Aorta (tissue), 5 donors: Measurements from ENCODE around the gene CYP2D6. TPM values are rescaled to one million over a fixed set of nuclear protein-coding genes. Genes with fewer than 3 reads are reported as not detected.
"Not testable (repeated sequence)": the region's sequence is repeated elsewhere in the genome, so short reads cannot be mapped to it uniquely, and the experiment has no call there.

Source experiments
- ATAC-seq: fragments of 200-7000 bp; cut with Tn5 transposase; one replicate; pipeline ENCODE4 v1.9.1; 2022; ENCODE audit warnings: moderate library complexity; ENCODE audit not compliant: low FRiP score
- DNase-seq, 2 donors: peaks; one replicate each; pipeline ENCODE4 v3.0.0-alpha.2; 2020
- H3K27ac ChIP-seq, 2 donors: one replicate each; pipeline ENCODE4 v1.5.1; 2013; ENCODE audit warnings: low read length in 2 of 2, mild to moderate bottlenecking in 2 of 2, moderate library complexity in 2 of 2, control low read depth in 1 of 2, inconsistent platforms in 1 of 2, low read depth in 1 of 2
- H3K27me3 ChIP-seq, 2 donors: one replicate each; pipeline ENCODE4 v1.6.1; 2013; ENCODE audit warnings: control low read depth in 1 of 2, low read length in 1 of 2, mild to moderate bottlenecking in 1 of 2, moderate library complexity in 1 of 2; ENCODE audit not compliant: insufficient read depth in 2 of 2, control insufficient read depth in 1 of 2
- H3K36me3 ChIP-seq, 2 donors: one replicate each; pipeline ENCODE4 v1.6.1; 2013; ENCODE audit warnings: control low read depth in 1 of 2, low read length in 1 of 2, mild to moderate bottlenecking in 1 of 2; ENCODE audit not compliant: insufficient read depth in 2 of 2, control insufficient read depth in 1 of 2
- H3K4me1 ChIP-seq, 2 donors: one replicate each; pipeline ENCODE4 v1.6.1; 2013; ENCODE audit warnings: low read length in 2 of 2, control low read depth in 1 of 2, mild to moderate bottlenecking in 1 of 2, moderate library complexity in 1 of 2; ENCODE audit not compliant: insufficient read depth in 2 of 2, control insufficient read depth in 1 of 2
- H3K4me3 ChIP-seq, 2 donors: one replicate each; pipeline ENCODE4 v1.5.1; 2013; ENCODE audit warnings: low read length in 2 of 2, control low read depth in 1 of 2, mild to moderate bottlenecking in 1 of 2
- H3K9me3 ChIP-seq: one replicate; pipeline ENCODE4 v1.6.1; 2013; ENCODE audit warnings: mild to moderate bottlenecking, low read length; ENCODE audit not compliant: control insufficient read depth
- WGBS, 2 donors: extraction: QIAGEN DNeasy Blood & Tissue Kit; methylation state at CpG; one replicate each; pipeline ENCODE4 v1.1.7; 2013; 5-methylcytosine and 5-hydroxymethylcytosine counted together
- intact Hi-C, 2 donors: fragments of 100-400 bp; cut with DNase I; formaldehyde crosslinking; loops; one replicate each; pipeline versions ENCODE4 v1.14.2 to v1.15.0; 2022
- polyA plus RNA-seq, 2 donors: library from polyadenylated mRNA; stranded (reverse); fragments of 200-250 nt; gene quantifications; one replicate each; pipeline ENCODE4 v1.2.3, GENCODE V29; 2013
- total RNA-seq, 2 donors: library from RNA; stranded (reverse); fragmentation: NEBNext Ultra II Directional; extraction: Animal tissue kit (Norgen Biotek cat#: 25700); gene quantifications; one replicate each; pipeline ENCODE4 v1.2.1, GENCODE V29; 2021
- donor health status: healthy with polysubstance abuse.
- donor health status: Bipolar disorder and iron deficiency.
- donor health status: DM: no; HTN: no; CAD: no.
- donor health status: DM: no; HTN: no; CAD: no.
- donor health status: DM: yes; HTN: yes; CAD: no.

CYP2D6 gene
- total and polyA plus RNA-seq, 4 donors: 1.0 to 3.8 (median 1.5) TPM

GRCh38 chr22:42141307-42142057 is 10.9 kb upstream of the CYP2D6 start:
- H3K27me3 ChIP-seq, H3K36me3 ChIP-seq, H3K4me1 ChIP-seq, ATAC-seq, H3K9me3 ChIP-seq, H3K4me3 ChIP-seq, intact Hi-C loops, H3K27ac ChIP-seq: not testable (repeated sequence)
- peak in 1 of 2 donors; percentile 45 for DNase-seq
- WGBS, 2 donors: 88 to 91% methylated on average over 22 to 24 of the region's 24 CpGs

- DNase-seq: peak; percentile 7 to 34
- ATAC-seq, H3K9me3 ChIP-seq, H3K27ac ChIP-seq, H3K4me3 ChIP-seq, H3K4me1 ChIP-seq, intact Hi-C loops, H3K36me3 ChIP-seq, H3K27me3 ChIP-seq: not testable (repeated sequence)
- WGBS, 2 donors: 90 to 95% methylated on average over 11 to 14 of the region's 17 CpGs
Measured at GRCh38 chr22:42140153-42140552, 9.5 kb upstream of the CYP2D6 start.

- intact Hi-C loops, H3K4me1 ChIP-seq, H3K9me3 ChIP-seq, ATAC-seq, H3K27ac ChIP-seq, H3K4me3 ChIP-seq, H3K27me3 ChIP-seq, H3K36me3 ChIP-seq: not testable (repeated sequence)
- 90 to 91% methylated on average over 7 of the region's 7 CpGs for WGBS, 2 donors
- peak in 1 of 2 donors; percentile 22 for DNase-seq
Measured at GRCh38 chr22:42139508-42139907, 8.9 kb upstream of the CYP2D6 start.

- Histone ChIP-seq H3K27ac (no peak overlapping the region), H3K4me3 (no peak overlapping the region), H3K36me3 (no peaks in the 10 kb centered on the region), H3K4me1 (no peaks in the 10 kb centered on the region), H3K9me3 (no peaks in the 10 kb centered on the region), H3K27me3 (no peaks in the 10 kb centered on the region)
- no peak for ATAC-seq
- intact Hi-C loops: no loop called here
- DNase-seq: no peak
- WGBS, 2 donors: 90 to 97% methylated on average over 2 of the region's 2 CpGs
Measured at GRCh38 chr22:42138972-42139371, 8.4 kb upstream of the CYP2D6 start.

GRCh38 chr22:42138122-42138770 is 7.6 kb upstream of the CYP2D6 start:
- Histone ChIP-seq H3K4me3 (no peak overlapping the region), H3K9me3 (no peaks in the 10 kb centered on the region), H3K4me1 (no peaks in the 10 kb centered on the region), H3K27me3 (no peaks in the 10 kb centered on the region), H3K36me3 (no peaks in the 10 kb centered on the region), H3K27ac (no peak overlapping the region)
- DNase-seq (peak in 1 of 2 donors; percentile 69), ATAC-seq (no peak)
- intact Hi-C loops: no loop called here
- 88 to 93% methylated on average over 31 of the region's 31 CpGs for WGBS, 2 donors

- DNase-seq, H3K4me1 ChIP-seq, intact Hi-C loops, H3K27me3 ChIP-seq, H3K9me3 ChIP-seq, H3K36me3 ChIP-seq, H3K27ac ChIP-seq, H3K4me3 ChIP-seq, ATAC-seq: not testable (repeated sequence)
- WGBS, 2 donors: no CpG with 5 or more reads among the region's 4 CpGs
Measured at GRCh38 chr22:42135688-42136087, 5.1 kb upstream of the CYP2D6 start.

GRCh38 chr22:42134100-42135020 is 3.8 kb upstream of the CYP2D6 start:
- Histone ChIP-seq H3K36me3 (no peaks in the 10 kb centered on the region), H3K4me1 (no peaks in the 10 kb centered on the region), H3K4me3 (no peak overlapping the region), H3K27me3 (no peaks in the 10 kb centered on the region), H3K9me3 (peaks cover 1% of the 10 kb centered on the region), H3K27ac (no peak overlapping the region)
- ATAC-seq (no peak), DNase-seq (peak in 1 of 2 donors; percentile 45)
- intact Hi-C loops: no loop called here
- WGBS, 2 donors: 69 to 77% methylated on average over 24 of the region's 24 CpGs

GRCh38 chr22:42132457-42132856 is 1.8 kb upstream of the CYP2D6 start:
- H3K27me3 ChIP-seq: no peaks in the 10 kb centered on the region
- no peaks in the 10 kb centered on the region for H3K36me3 ChIP-seq
- no peak overlapping the region for H3K4me3 ChIP-seq
- no peak for ATAC-seq
- intact Hi-C loops: no loop called here
- no peaks in the 10 kb centered on the region for H3K4me1 ChIP-seq
- H3K9me3 ChIP-seq: peaks cover 1% of the 10 kb centered on the region
- WGBS, 2 donors: 73 to 83% methylated on average over 13 of the region's 13 CpGs
- no peak overlapping the region for H3K27ac ChIP-seq
- peak in 1 of 2 donors; percentile 41 for DNase-seq
